Esophagus (tissue), 2 donors: ENCODE data around the gene SERPINA6. TPM values are rescaled to one million over a fixed set of nuclear protein-coding genes. Genes with fewer than 3 reads are reported as not detected.
"Not testable (repeated sequence)": the region's sequence is repeated elsewhere in the genome, so short reads cannot be mapped to it uniquely, and the experiment has no call there.

Experiments
- H3K27ac ChIP-seq, 2 donors: one replicate each; pipeline ENCODE4 v1.5.1; 2013; ENCODE audit warnings: low read depth in 2 of 2, mild to moderate bottlenecking in 2 of 2, inconsistent platforms in 1 of 2, low read length in 1 of 2, moderate library complexity in 1 of 2
- H3K27me3 ChIP-seq, 2 donors: one replicate each; pipeline ENCODE4 v1.6.1; 2013; ENCODE audit warnings: low read length in 2 of 2, control low read depth in 1 of 2, mild to moderate bottlenecking in 1 of 2; ENCODE audit not compliant: insufficient read depth in 2 of 2, control insufficient read depth in 1 of 2
- H3K36me3 ChIP-seq, 2 donors: one replicate each; pipeline ENCODE4 v1.6.1; 2013; ENCODE audit warnings: low read length in 1 of 2; ENCODE audit not compliant: control insufficient read depth in 2 of 2, insufficient read depth in 2 of 2
- H3K4me1 ChIP-seq, 2 donors: one replicate each; pipeline ENCODE4 v1.6.1; 2013; ENCODE audit warnings: low read length in 1 of 2; ENCODE audit not compliant: control insufficient read depth in 2 of 2, insufficient read depth in 2 of 2
- H3K4me3 ChIP-seq, 2 donors: one replicate each; pipeline ENCODE4 v1.5.1; 2013; ENCODE audit warnings: low read length in 2 of 2, mild to moderate bottlenecking in 2 of 2, low read depth in 1 of 2, moderate library complexity in 1 of 2
- H3K9me3 ChIP-seq, 2 donors: one replicate each; pipeline ENCODE4 v1.6.1; 2013; ENCODE audit warnings: mild to moderate bottlenecking in 2 of 2, low read depth in 1 of 2, low read length in 1 of 2, moderate library complexity in 1 of 2; ENCODE audit not compliant: control insufficient read depth in 2 of 2, insufficient read depth in 1 of 2
- WGBS, 2 donors: extraction: QIAGEN DNeasy Blood & Tissue Kit; methylation state at CpG; one replicate each; pipeline ENCODE4 v1.1.7; 2013; 5-methylcytosine and 5-hydroxymethylcytosine counted together
- polyA plus RNA-seq, 2 donors: library from polyadenylated mRNA; stranded (reverse); fragments of 200-250 nt; gene quantifications; one replicate each; pipeline ENCODE4 v1.2.3, GENCODE V29; 2013
- donor health status: healthy with polysubstance abuse.
- donor health status: Bipolar disorder and iron deficiency.

The SERPINA6 gene, protein sequence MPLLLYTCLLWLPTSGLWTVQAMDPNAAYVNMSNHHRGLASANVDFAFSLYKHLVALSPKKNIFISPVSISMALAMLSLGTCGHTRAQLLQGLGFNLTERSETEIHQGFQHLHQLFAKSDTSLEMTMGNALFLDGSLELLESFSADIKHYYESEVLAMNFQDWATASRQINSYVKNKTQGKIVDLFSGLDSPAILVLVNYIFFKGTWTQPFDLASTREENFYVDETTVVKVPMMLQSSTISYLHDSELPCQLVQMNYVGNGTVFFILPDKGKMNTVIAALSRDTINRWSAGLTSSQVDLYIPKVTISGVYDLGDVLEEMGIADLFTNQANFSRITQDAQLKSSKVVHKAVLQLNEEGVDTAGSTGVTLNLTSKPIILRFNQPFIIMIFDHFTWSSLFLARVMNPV
- polyA plus RNA-seq, result under 1 TPM in 1 of 2 donors, not detected in 1; 0.04 TPM

DNA sequence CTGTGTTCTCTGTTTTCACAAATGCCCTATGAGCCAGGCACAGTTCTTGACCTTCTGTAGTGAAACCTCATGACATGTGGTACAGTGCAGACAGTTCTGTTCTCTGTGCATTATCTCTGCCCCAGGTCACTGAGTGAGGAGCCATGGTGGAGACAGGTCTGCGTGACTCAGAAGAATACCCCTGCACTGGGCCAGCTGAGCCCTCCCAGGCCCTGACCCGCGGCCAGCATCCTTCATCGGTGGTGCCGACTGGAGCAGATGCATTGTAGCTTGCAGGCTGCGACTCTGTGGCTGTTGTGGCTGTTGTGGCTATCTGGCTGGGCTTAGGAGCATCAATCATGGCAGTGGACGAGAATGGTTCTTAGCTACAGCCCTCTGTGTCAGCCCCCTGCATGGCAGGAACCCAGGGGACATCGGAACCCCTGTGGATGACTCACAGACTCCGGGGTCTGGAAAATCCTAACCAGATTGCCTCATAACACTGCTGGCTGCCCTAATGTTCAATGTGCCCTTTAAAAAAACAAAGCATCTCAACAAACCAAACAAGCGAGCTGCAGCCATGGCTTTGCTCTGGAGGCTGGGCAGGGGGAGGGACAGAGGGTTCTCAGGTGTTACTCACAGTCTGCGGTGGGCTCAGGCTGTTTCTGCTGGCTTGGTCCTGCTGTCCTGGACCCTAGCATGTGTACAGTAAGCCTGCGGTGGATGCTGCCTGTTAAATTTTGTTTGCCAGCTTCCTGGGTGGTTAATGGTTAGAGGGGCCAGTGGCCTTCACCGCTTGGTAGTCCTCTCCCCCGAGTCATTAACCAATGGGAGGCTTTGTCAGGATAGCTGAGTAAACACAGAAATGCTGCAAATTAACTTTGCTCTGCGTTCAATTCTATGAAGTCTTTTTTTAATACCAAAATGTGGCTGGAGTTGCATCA is at the start of gene SERPINA6:
SERPINA6 (minus strand) TSS at position 689 of the 923 bp plus-strand sequence. CDS start 8,688 bp downstream, outside the sequence.
- Histone ChIP-seq H3K36me3 (no peaks in the 10 kb centered on the region), H3K4me1 (no peaks in the 10 kb centered on the region), H3K9me3 (no peaks in the 10 kb centered on the region), H3K27me3 (no peaks in the 10 kb centered on the region), H3K27ac (no peak within 1 kb of the TSS), H3K4me3 (no peak within 1 kb of the TSS)
- 59 to 63% methylated on average over 15 of the region's 15 CpGs for WGBS, 2 donors

DNA sequence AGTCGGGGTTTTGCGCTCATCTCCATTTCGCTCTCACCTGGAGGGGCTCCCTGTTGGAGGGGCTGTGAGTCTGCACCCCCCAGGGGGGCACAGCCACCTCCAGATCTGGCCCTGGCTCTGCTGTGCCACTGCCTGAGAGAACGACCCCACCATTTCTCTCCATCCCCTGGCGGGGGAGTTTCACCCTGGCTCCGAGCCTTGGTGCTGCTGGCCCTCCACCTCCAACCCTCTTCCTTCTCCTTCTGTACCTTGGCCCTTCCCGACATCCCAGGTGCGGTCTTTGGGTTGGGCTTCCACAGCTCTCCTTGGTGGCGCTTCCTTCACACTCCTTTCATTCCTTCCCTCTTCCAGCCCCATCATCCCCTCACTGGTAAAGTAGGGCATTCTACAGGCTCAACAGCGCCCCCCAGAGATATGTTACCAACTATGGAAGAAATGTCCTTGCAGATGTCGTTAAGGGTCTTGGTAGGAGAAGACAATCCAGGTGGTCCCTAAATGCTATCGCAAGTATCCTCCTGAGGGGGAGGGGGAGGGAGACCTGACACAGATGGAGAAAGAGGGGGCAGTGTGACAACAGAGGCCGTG is 49.0 kb upstream of the SERPINA6 start:
- Histone ChIP-seq H3K4me1 (no peaks in the 10 kb centered on the region), H3K27ac (no peak overlapping the region), H3K9me3 (no peaks in the 10 kb centered on the region), H3K4me3 (no peak overlapping the region), H3K27me3 (no peaks in the 10 kb centered on the region), H3K36me3 (no peaks in the 10 kb centered on the region)
- WGBS, 2 donors, result 79 to 85% methylated on average over 13 of the region's 13 CpGs

DNA sequence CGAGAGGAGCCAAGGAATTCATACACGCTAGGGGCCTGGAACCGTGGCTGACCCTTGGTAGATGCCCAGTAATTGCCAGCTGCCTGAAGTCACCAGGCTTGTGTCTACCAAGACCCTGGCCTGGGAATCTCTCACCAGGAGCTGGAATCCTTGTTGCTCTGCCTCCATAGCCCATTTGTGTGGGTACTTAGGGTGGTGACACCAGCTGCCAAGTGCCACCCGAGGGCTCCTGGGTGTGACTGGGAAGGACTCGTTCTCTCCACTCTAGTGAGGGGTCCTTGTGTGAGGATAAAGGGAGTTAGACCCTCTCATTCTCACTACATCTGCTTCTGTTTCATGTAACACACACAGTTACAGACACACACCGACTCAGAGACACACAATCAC is 47.4 kb upstream of the SERPINA6 start:
- no peak overlapping the region for H3K27ac ChIP-seq
- H3K9me3 ChIP-seq, result no peaks in the 10 kb centered on the region
- H3K4me3 ChIP-seq, result no peak overlapping the region
- no peaks in the 10 kb centered on the region for H3K4me1 ChIP-seq
- 88 to 89% methylated on average over 3 to 4 of the region's 6 CpGs for WGBS, 2 donors
- no peaks in the 10 kb centered on the region for H3K27me3 ChIP-seq
- no peaks in the 10 kb centered on the region for H3K36me3 ChIP-seq

DNA sequence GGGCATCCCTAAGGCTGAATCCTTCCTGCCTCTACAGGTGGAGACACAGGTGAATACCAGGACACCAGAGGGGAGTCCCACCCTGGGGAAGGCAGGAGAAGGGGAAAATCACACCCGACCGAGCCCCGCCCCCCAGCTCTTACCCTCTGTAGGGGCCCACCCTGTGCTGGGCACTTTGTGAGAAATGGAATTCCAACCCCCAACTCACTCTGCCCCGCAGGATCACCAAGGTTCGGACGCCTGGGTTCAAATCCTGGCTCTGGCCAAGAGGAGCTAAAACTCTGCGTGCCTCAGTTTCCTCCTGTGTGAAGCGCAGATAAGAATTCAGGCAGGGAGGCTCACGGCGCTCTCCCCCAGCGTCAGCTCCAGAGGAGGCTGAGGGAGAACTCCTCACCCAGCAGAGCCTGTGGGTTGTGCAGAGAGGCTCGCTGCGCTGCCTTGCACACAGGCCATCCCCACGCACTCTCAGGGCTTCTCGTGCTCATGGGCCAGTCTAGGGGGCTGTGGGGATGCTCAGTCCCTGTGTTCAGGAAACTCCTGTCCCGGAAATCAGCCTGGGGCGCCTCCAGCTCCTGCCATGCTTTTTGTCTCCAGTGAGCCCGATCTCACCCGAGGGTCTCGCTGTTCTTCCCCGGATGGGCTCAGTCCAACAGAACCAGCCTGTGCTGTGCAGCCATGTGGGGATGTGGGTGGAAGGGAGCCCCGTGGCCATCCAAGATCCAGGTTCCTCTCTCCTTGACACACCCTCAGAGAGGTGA is 46.8 kb upstream of the SERPINA6 start:
- not testable (repeated sequence) for H3K36me3 ChIP-seq, H3K4me1 ChIP-seq, H3K27me3 ChIP-seq, H3K4me3 ChIP-seq, H3K9me3 ChIP-seq, H3K27ac ChIP-seq
- WGBS, 2 donors, result 84 to 85% methylated on average over 18 to 20 of the region's 22 CpGs

DNA sequence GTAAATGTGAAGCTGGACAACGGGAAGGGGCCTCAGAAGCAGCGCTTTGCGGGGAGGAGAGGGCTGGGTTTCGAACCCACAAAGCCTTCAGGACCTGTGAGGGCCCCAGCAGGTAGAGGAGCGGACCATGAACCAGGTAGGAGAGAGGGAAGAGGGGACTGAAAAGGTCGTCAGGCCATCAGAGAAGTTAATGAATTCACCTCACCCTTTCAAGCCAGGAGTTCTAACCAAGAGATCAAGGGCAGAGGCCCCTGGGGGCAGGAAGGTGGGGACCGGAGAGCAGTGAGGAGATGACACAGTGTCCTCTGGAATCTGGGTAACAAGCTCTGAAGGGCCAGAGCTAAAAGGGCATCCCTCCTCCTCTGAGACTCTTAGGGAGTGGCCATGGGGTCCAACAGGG is 45.8 kb upstream of the SERPINA6 start:
- Histone ChIP-seq H3K9me3 (no peaks in the 10 kb centered on the region), H3K27me3 (no peaks in the 10 kb centered on the region), H3K36me3 (no peaks in the 10 kb centered on the region), H3K4me3 (no peak overlapping the region), H3K27ac (no peak overlapping the region), H3K4me1 (no peaks in the 10 kb centered on the region)
- 84 to 87% methylated on average over 7 of the region's 7 CpGs for WGBS, 2 donors

DNA sequence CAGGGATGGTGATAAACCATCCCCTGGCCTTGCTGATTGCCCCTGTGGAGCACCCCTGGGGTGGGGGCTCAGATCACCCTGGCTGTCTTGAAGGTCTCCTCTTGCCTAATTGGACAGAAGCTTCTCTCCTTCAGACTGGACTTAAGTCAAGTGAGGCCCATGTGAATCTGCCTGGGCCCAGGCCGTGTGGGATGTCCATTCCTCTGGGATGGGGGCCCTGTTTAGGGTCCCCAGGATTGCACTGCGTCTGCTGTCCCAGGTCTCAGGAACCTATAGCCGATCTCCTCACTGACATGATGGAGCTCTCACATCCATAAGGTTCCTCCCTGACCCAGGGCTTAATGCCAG is 45.1 kb upstream of the SERPINA6 start:
- no peaks in the 10 kb centered on the region for H3K27me3 ChIP-seq
- H3K4me1 ChIP-seq, result no peaks in the 10 kb centered on the region
- H3K9me3 ChIP-seq, result no peaks in the 10 kb centered on the region
- WGBS, 2 donors, result 75 to 89% methylated on average over 3 of the region's 3 CpGs
- no peak overlapping the region for H3K4me3 ChIP-seq
- H3K27ac ChIP-seq, result no peak overlapping the region
- no peaks in the 10 kb centered on the region for H3K36me3 ChIP-seq

DNA sequence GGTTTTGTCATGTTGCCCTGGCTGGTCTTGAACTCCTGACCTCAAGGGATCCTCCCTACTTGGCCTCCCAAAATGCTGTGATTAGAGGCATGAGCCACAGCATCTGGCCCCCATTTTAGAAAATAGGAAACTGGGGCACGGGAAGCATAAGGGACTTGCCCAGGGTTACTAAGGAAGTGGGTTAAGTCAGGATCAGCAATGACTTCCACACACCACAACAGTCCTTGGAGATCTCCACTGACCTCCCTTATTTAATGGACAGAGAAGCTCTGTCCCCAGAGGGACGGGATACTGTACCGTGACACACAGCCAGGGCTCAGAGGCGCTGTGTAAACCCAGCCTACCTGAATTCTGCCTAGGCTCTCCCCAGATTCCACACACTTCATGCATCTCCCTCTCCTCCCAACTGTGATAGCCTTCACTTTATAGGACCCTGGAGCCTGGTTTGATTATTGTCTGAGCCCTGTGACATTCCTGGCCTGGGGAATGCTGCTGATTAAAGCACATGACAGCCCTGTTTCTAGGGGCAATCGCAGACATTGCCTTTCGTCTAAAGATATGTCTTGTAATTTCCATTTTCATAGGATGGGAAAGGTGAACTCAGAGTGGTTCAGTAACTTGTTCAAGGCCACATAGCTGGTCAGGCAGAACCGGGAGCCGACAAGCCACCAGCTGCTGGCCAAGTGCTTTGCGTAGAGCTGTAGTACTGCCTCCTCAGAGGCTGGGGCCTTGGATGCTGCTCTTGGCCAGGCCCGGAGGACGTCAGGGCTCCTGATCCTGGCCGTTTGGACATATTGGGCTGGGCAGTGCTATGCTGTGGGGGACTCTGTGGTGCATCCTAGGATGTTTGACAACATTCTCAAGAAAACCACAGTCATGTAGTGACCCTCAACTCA is 44.5 kb upstream of the SERPINA6 start:
- Histone ChIP-seq H3K36me3 (no peaks in the 10 kb centered on the region), H3K9me3 (no peaks in the 10 kb centered on the region), H3K27me3 (no peaks in the 10 kb centered on the region), H3K4me3 (no peak overlapping the region), H3K27ac (no peak overlapping the region), H3K4me1 (no peaks in the 10 kb centered on the region)
- WGBS, 2 donors, result 84 to 90% methylated on average over 12 of the region's 12 CpGs

DNA sequence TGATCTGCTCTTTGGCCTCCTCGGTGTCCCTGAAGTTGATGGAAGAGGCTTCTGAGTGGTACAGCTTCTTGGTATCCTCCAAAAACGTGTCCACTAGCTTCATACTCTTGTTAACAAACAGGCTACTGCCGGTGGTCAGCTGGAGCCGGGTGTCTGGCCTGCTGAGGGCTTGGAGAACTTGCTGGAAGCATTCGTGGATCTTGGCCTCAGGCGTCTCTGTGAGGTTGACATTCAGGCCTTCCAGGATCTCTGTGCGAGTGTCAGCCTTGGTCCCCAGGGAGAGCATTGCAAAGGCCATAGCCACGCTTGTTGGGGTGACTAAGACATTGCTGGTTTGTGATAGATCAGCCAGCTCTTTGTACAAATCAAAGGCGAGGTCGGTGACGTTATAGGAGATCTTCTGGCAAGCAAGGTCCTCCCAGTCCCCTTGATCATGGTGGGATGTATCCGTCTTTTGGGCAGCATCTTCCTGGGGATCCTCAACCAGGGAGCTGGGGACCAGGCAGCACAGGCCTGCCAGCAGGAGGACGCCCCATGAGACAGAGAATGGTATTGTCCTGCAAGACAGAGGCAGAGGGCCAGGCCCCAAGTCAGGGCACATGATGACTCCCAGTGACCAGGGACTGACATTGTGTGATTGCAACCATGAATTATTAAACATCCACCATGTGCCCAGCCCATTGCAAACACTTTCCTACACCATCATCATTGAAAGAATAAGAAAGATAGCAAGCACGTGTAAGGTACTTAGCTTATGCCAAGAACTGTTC is 43.2 kb upstream of the SERPINA6 start, which contains the start of gene SERPINA2:
SERPINA2 (minus strand) TSS at position 553 of the 770 bp plus-strand sequence.
- H3K36me3 ChIP-seq, result no peaks in the 10 kb centered on the region
- no peaks in the 10 kb centered on the region for H3K9me3 ChIP-seq
- no peak within 1 kb of the TSS for H3K27ac ChIP-seq
- H3K27me3 ChIP-seq, result no peaks in the 10 kb centered on the region
- H3K4me3 ChIP-seq, result no peak within 1 kb of the TSS
- WGBS, 2 donors, result 83% methylated on average over 14 of the region's 14 CpGs
- H3K4me1 ChIP-seq, result no peaks in the 10 kb centered on the region
